OCI-LY3 (cell line): ENCODE measurements around the gene CILP2.

Source experiments
- EZH2phosphoT487 ChIP-seq: fragments of 200-600 bp; shearing (Covaris generic); IDR thresholded peaks from 2 replicates; pipeline ENCODE4 v1.6.1; 2018; ENCODE audit warnings: antibody characterized with exemption, mixed run types, low read depth
- TF ChIP-seq, protein P1 (sequence below): fragments of 200-600, 300-600 bp; sonication (generic); IDR thresholded peaks from 2 replicates; pipeline ENCODE4 v1.5.1; 2014; ENCODE audit warnings: antibody characterized with exemption, low read length, low read depth

DNA sequence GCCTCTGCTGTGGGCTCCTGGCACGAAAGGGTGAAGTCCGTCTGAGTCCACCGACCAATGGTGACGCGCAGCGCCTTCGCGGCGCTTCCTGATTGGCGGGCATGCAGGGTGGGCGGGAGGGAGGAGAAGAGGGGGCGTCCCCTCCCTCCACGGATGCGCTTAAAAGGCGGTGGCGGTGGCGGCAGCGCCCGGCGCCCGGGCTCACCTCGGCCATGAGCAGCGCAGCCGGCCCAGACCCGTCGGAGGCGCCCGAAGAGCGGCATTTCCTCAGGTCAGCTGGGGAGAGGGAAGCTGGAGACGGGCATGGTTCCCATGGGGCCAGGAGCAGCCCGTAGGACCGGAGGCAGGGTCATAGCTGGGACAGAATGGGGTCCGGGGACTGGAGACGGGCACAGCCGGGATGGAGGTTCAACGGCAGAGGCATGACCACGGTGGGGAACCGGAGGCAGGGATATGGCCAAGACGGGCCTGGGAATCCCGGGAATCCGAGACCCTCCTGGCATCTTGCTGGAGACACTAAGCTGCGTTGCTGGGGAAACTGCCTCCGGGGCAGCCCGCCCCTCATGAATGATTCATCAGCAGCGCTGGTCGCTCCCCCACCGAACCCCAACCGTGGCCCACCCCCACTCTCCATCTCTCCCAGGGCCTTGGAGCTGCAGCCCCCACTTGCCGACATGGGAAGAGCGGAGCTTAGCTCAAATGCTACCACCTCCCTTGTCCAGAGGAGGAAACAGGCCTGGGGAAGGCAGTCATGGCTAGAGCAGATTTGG lies 9.2 kb upstream of the CILP2 start, which contains the start of gene YJEFN3:
- TF ChIP-seq, protein P1, sequence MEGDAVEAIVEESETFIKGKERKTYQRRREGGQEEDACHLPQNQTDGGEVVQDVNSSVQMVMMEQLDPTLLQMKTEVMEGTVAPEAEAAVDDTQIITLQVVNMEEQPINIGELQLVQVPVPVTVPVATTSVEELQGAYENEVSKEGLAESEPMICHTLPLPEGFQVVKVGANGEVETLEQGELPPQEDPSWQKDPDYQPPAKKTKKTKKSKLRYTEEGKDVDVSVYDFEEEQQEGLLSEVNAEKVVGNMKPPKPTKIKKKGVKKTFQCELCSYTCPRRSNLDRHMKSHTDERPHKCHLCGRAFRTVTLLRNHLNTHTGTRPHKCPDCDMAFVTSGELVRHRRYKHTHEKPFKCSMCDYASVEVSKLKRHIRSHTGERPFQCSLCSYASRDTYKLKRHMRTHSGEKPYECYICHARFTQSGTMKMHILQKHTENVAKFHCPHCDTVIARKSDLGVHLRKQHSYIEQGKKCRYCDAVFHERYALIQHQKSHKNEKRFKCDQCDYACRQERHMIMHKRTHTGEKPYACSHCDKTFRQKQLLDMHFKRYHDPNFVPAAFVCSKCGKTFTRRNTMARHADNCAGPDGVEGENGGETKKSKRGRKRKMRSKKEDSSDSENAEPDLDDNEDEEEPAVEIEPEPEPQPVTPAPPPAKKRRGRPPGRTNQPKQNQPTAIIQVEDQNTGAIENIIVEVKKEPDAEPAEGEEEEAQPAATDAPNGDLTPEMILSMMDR, result no peak
- TF ChIP-seq EZH2phosphoT487, result no peak
